Neural cell (in vitro differentiated cells): ENCODE results near the gene RBM19.

Experiments used
- CTCF ChIP-seq: fragments of 450-650 bp; IDR thresholded peaks from 2 replicates; pipeline ENCODE4 v1.5.1; 2014; ENCODE audit warnings: antibody characterized with exemption, mild to moderate bottlenecking, moderate library complexity; ENCODE audit not compliant: poor library complexity, severe bottlenecking
- EZH2 ChIP-seq: fragments of 200-600, 300-800 bp; shearing (Covaris generic), sonication (generic); IDR thresholded peaks from 2 replicates; pipeline ENCODE4 v1.6.1; 2014; ENCODE audit warnings: antibody characterized with exemption, low read length, borderline replicate concordance, mild to moderate bottlenecking; ENCODE audit not compliant: insufficient read depth, poor library complexity, severe bottlenecking
- POLR2AphosphoS5 ChIP-seq: IDR thresholded peaks from 2 replicates; pipeline ENCODE4 v1.6.1; 2012
- SMC3 ChIP-seq: fragments of 450-650 bp; conservative IDR thresholded peaks from 2 replicates; pipeline ENCODE4 v1.6.1; 2014; ENCODE audit warnings: antibody characterized with exemption, mild to moderate bottlenecking, moderate library complexity; ENCODE audit not compliant: poor library complexity
- TAF1 ChIP-seq: IDR thresholded peaks from 2 replicates; pipeline ENCODE4 v1.6.1; 2012; ENCODE audit warnings: low read depth
- TF ChIP-seq, protein P1 (sequence below): IDR thresholded peaks from 2 replicates; pipeline ENCODE4 v1.6.1; 2012; ENCODE audit warnings: borderline replicate concordance

GRCh38 chr12:113805673-113806072, 160.5 kb downstream of the RBM19 start:
- TF ChIP-seq CTCF (no peak), SMC3 (no peak), EZH2 (no peak), POLR2AphosphoS5 (no peak), TAF1 (no peak)
- TF ChIP-seq, protein P1, sequence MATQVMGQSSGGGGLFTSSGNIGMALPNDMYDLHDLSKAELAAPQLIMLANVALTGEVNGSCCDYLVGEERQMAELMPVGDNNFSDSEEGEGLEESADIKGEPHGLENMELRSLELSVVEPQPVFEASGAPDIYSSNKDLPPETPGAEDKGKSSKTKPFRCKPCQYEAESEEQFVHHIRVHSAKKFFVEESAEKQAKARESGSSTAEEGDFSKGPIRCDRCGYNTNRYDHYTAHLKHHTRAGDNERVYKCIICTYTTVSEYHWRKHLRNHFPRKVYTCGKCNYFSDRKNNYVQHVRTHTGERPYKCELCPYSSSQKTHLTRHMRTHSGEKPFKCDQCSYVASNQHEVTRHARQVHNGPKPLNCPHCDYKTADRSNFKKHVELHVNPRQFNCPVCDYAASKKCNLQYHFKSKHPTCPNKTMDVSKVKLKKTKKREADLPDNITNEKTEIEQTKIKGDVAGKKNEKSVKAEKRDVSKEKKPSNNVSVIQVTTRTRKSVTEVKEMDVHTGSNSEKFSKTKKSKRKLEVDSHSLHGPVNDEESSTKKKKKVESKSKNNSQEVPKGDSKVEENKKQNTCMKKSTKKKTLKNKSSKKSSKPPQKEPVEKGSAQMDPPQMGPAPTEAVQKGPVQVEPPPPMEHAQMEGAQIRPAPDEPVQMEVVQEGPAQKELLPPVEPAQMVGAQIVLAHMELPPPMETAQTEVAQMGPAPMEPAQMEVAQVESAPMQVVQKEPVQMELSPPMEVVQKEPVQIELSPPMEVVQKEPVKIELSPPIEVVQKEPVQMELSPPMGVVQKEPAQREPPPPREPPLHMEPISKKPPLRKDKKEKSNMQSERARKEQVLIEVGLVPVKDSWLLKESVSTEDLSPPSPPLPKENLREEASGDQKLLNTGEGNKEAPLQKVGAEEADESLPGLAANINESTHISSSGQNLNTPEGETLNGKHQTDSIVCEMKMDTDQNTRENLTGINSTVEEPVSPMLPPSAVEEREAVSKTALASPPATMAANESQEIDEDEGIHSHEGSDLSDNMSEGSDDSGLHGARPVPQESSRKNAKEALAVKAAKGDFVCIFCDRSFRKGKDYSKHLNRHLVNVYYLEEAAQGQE: no peak
